Keratinocyte (primary cell): ENCODE measurements around the gene CPEB3. TPM values are rescaled to one million over a fixed set of nuclear protein-coding genes. Genes with fewer than 3 reads are reported as not detected.

Experiments used
- DNase-seq: peaks from one replicate; pipeline ENCODE4 v3.0.0-alpha.2; 2011; ENCODE audit warnings: low read depth, missing footprints, low spot score
- FAIRE-seq: peaks from 2 replicates; lab custom pipeline; 2011; peaks lifted over from hg19 to GRCh38; lab: Jason Lieb, UNC
- H2AFZ ChIP-seq: 2 replicates; pipeline ENCODE4 v1.6.0; 2012; ENCODE audit warnings: low read length, control low read depth, inconsistent platforms; ENCODE audit not compliant: control insufficient read depth
- H3K27ac ChIP-seq: 2 replicates; pipeline ENCODE4 v1.5.1; 2011; ENCODE audit warnings: low read length; ENCODE audit not compliant: control insufficient read depth, insufficient read depth
- H3K27me3 ChIP-seq: 3 replicates; pipeline ENCODE4 v1.6.0; 2011; ENCODE audit warnings: low read length; ENCODE audit not compliant: control insufficient read depth, insufficient read depth; ENCODE audit errors: extremely low read depth
- H3K36me3 ChIP-seq, 2 experiments: 2 replicates in 1 of 2; 3 replicates in 1 of 2; pipeline ENCODE4 v1.5.1; 2011; ENCODE audit warnings: low read length in 2 of 2, mild to moderate bottlenecking in 1 of 2; ENCODE audit not compliant: control insufficient read depth in 2 of 2, insufficient read depth in 2 of 2; ENCODE audit errors: extremely low read depth in 1 of 2
- H3K4me1 ChIP-seq: 3 replicates; pipeline ENCODE4 v1.5.1; 2011; ENCODE audit warnings: low read length; ENCODE audit not compliant: control insufficient read depth, insufficient read depth; ENCODE audit errors: extremely low read depth
- H3K4me2 ChIP-seq: 3 replicates; pipeline ENCODE4 v1.6.0; 2011; ENCODE audit warnings: low read depth, low read length; ENCODE audit not compliant: control insufficient read depth, insufficient read depth; ENCODE audit errors: extremely low read depth
- H3K4me3 ChIP-seq, 3 experiments: fragments of 200-600 bp in 1 of 3; sonication (generic) in 1 of 3; 2 replicates in 2 of 3; 3 replicates in 1 of 3; pipeline ENCODE4 v1.5.1; 2011 to 2016; ENCODE audit warnings: low read length in 3 of 3, mild to moderate bottlenecking in 3 of 3, control low read depth in 2 of 3, inconsistent platforms in 1 of 3, low read depth in 1 of 3, mixed read lengths in 1 of 3, mixed run types in 1 of 3, moderate library complexity in 1 of 3; ENCODE audit not compliant: control insufficient read depth in 2 of 3, insufficient read depth in 2 of 3; ENCODE audit errors: extremely low read depth in 1 of 3
- H3K79me2 ChIP-seq: 2 replicates; pipeline ENCODE4 v1.6.0; 2012; ENCODE audit warnings: low read length; ENCODE audit not compliant: control insufficient read depth, insufficient read depth
- H3K9ac ChIP-seq: 3 replicates; pipeline ENCODE4 v1.6.0; 2011; ENCODE audit warnings: low read length; ENCODE audit not compliant: control insufficient read depth, insufficient read depth; ENCODE audit errors: extremely low read depth
- H3K9me1 ChIP-seq: 3 replicates; pipeline ENCODE4 v1.6.0; 2011; ENCODE audit warnings: low read length; ENCODE audit not compliant: control insufficient read depth, insufficient read depth; ENCODE audit errors: extremely low read depth
- H3K9me3 ChIP-seq: 2 replicates; pipeline ENCODE4 v1.5.1; 2012; ENCODE audit warnings: low read depth, low read length; ENCODE audit not compliant: control insufficient read depth
- H4K20me1 ChIP-seq: 3 replicates; pipeline ENCODE4 v1.6.0; 2011; ENCODE audit warnings: low read length; ENCODE audit not compliant: control insufficient read depth, insufficient read depth; ENCODE audit errors: extremely low read depth
- CTCF ChIP-seq, 3 experiments: IDR thresholded peaks in 1 of 3; conservative IDR thresholded peaks in 1 of 3; optimal IDR thresholded peaks in 1 of 3; 2 replicates in 2 of 3; 3 replicates in 1 of 3; pipeline versions ENCODE3 to v1.5.1; 2011; ENCODE audit warnings: low read length in 3 of 3, mild to moderate bottlenecking in 3 of 3, moderate library complexity in 2 of 3, control low read depth in 1 of 3, inconsistent platforms in 1 of 3; ENCODE audit not compliant: insufficient read depth in 2 of 3; ENCODE audit errors: extremely low read depth in 1 of 3
- EZH2 ChIP-seq: IDR thresholded peaks from one replicate; pipeline ENCODE4 v1.6.1; 2012; ENCODE audit warnings: inconsistent platforms, mild to moderate bottlenecking, low read length, moderate library complexity
- dilution Hi-C: fragments of 300-500 bp; cut with MboI; formaldehyde crosslinking; loops from one replicate; pipeline ENCODE4 v1.7.0; 2020; ENCODE audit warnings: low sequenced_read_pairs; ENCODE audit not compliant: extremely low pct_ligation_motif_present
- polyA plus RNA-seq, 5 experiments: library from polyadenylated mRNA; depleted of rRNA in 3 of 5; stranded (reverse) in 3 of 5; stranded (forward) in 1 of 5; unstranded in 1 of 5; fragments of >200 nt; gene quantifications; 1 replicate in 1 of 5; 2 replicates in 3 of 5; 3 replicates in 1 of 5; pipeline versions ENCODE4 v1.2.1 to v1.2.3, GENCODE V29; 2011 to 2012; ENCODE audit warnings: missing spikeins in 2 of 5, low read depth in 1 of 5, low replicate concordance in 1 of 5

Gene CPEB3
- polyA plus RNA-seq, 1 donor (not counting 4 experiments of a cell fraction or from before 2014, with no cell fraction given): 0.47 TPM

GRCh38 chr10:92062273-92062672 is 228.6 kb downstream of the CPEB3 start:
- H3K79me2 ChIP-seq: no peaks in the 10 kb centered on the region
- no peaks in the 10 kb centered on the region for H3K9me1 ChIP-seq
- no peak for FAIRE-seq
- no peak overlapping the region for H3K4me2 ChIP-seq
- H3K9me3 ChIP-seq: no peaks in the 10 kb centered on the region
- dilution Hi-C loops: no loop called here
- no peak for DNase-seq
- H3K9ac ChIP-seq: no peak overlapping the region
- no peaks in the 10 kb centered on the region for H3K36me3 ChIP-seq
- no peaks in the 10 kb centered on the region for H3K27me3 ChIP-seq
- H3K4me1 ChIP-seq: no peaks in the 10 kb centered on the region
- H3K27ac ChIP-seq: no peak overlapping the region
- no peak overlapping the region for H2AFZ ChIP-seq
- no peak overlapping the region for H3K4me3 ChIP-seq
- H4K20me1 ChIP-seq: no peaks in the 10 kb centered on the region
- TF ChIP-seq EZH2 (no peak), CTCF (optimal IDR thresholded peaks at IDR 0.05 in 1 of 3, IDR thresholded peaks at IDR 0.05 in 1 of 3, conservative IDR thresholded peaks at IDR 0.05 in 1 of 3; ENCODE audit: extremely low read depth in 1 of 3, insufficient read depth in 2 of 3, low read length in 3 of 3) (no peak)

- H3K9me3 ChIP-seq: no peaks in the 10 kb centered on the region
- H3K9ac ChIP-seq: no peak overlapping the region
- H3K9me1 ChIP-seq: no peaks in the 10 kb centered on the region
- no peak overlapping the region for H3K4me3 ChIP-seq
- no peaks in the 10 kb centered on the region for H3K4me1 ChIP-seq
- H3K36me3 ChIP-seq: peaks cover 0 to 2% of the 10 kb centered on the region in 2 experiments
- no peak for FAIRE-seq
- no peak overlapping the region for H3K4me2 ChIP-seq
- no peaks in the 10 kb centered on the region for H3K79me2 ChIP-seq
- no peaks in the 10 kb centered on the region for H3K27me3 ChIP-seq
- H4K20me1 ChIP-seq: no peaks in the 10 kb centered on the region
- no peak overlapping the region for H2AFZ ChIP-seq
- DNase-seq: no peak
- no peak for TF ChIP-seq EZH2
- no peak for TF ChIP-seq CTCF (optimal IDR thresholded peaks at IDR 0.05 in 1 of 3, IDR thresholded peaks at IDR 0.05 in 1 of 3, conservative IDR thresholded peaks at IDR 0.05 in 1 of 3; ENCODE audit: extremely low read depth in 1 of 3, insufficient read depth in 2 of 3, low read length in 3 of 3)
- dilution Hi-C loops: no loop called here
- no peak overlapping the region for H3K27ac ChIP-seq
Measured at GRCh38 chr10:92054807-92055206, 236.1 kb downstream of the CPEB3 start.
